Trophoblast cell (in vitro differentiated cells and primary cell): ENCODE data around the gene FSCN2.

Experiments used
- DNase-seq, 2 donors: peaks; one replicate each; pipeline ENCODE4 v3.0.0-alpha.2; 2016
- H2AFZ ChIP-seq: 2 replicates; pipeline ENCODE4 v1.6.1; 2013; ENCODE audit warnings: low read length, moderate library complexity, mild to moderate bottlenecking; ENCODE audit not compliant: insufficient read depth, poor library complexity
- H2AK5ac ChIP-seq: 2 replicates; pipeline ENCODE4 v1.6.1; 2013; ENCODE audit warnings: mild to moderate bottlenecking, low read length
- H2BK120ac ChIP-seq: 2 replicates; pipeline ENCODE4 v1.6.1; 2013; ENCODE audit warnings: low read length, mild to moderate bottlenecking, moderate library complexity; ENCODE audit not compliant: insufficient read depth, poor library complexity
- H2BK12ac ChIP-seq: 2 replicates; pipeline ENCODE4 v1.6.1; 2013; ENCODE audit warnings: mild to moderate bottlenecking, low read length, moderate library complexity
- H2BK5ac ChIP-seq: 2 replicates; pipeline ENCODE4 v1.6.1; 2013; ENCODE audit warnings: low read length, low read depth, moderate library complexity, mild to moderate bottlenecking; ENCODE audit not compliant: poor library complexity
- H3K14ac ChIP-seq: 2 replicates; pipeline ENCODE4 v1.6.1; 2013; ENCODE audit warnings: mild to moderate bottlenecking, low read length
- H3K18ac ChIP-seq: 2 replicates; pipeline ENCODE4 v1.6.1; 2013; ENCODE audit warnings: mild to moderate bottlenecking, low read length
- H3K23ac ChIP-seq: 2 replicates; pipeline ENCODE4 v1.6.1; 2013; ENCODE audit warnings: low read length
- H3K27ac ChIP-seq: 2 replicates; pipeline ENCODE4 v1.5.1; 2013; ENCODE audit warnings: low read depth, mild to moderate bottlenecking, inconsistent platforms, low read length, moderate library complexity
- H3K27me3 ChIP-seq: 2 replicates; pipeline ENCODE4 v1.6.1; 2013; ENCODE audit warnings: inconsistent platforms, mild to moderate bottlenecking, low read length, moderate library complexity; ENCODE audit not compliant: insufficient read depth
- H3K36me3 ChIP-seq, 2 experiments: 1 replicate in 1 of 2; 2 replicates in 1 of 2; pipeline ENCODE4 v1.6.1; 2013; ENCODE audit warnings: low read length in 2 of 2, mild to moderate bottlenecking in 2 of 2, moderate library complexity in 1 of 2; ENCODE audit not compliant: insufficient read depth in 2 of 2, control insufficient read depth in 1 of 2
- H3K4ac ChIP-seq: 2 replicates; pipeline ENCODE4 v1.6.1; 2013; ENCODE audit warnings: low read depth, mild to moderate bottlenecking, low read length, moderate library complexity
- H3K4me1 ChIP-seq, 2 experiments: 1 replicate in 1 of 2; 2 replicates in 1 of 2; pipeline ENCODE4 v1.6.1; 2013; ENCODE audit warnings: low read length in 2 of 2, mild to moderate bottlenecking in 2 of 2, moderate library complexity in 1 of 2; ENCODE audit not compliant: insufficient read depth in 2 of 2, control insufficient read depth in 1 of 2
- H3K4me2 ChIP-seq: 2 replicates; pipeline ENCODE4 v1.6.1; 2013; ENCODE audit warnings: inconsistent platforms, mild to moderate bottlenecking, low read length, moderate library complexity
- H3K4me3 ChIP-seq: 2 replicates; pipeline ENCODE4 v1.5.1; 2013; ENCODE audit warnings: mild to moderate bottlenecking, low read depth, low read length, inconsistent platforms
- H3K79me1 ChIP-seq: one replicate; pipeline ENCODE4 v1.6.1; 2013; ENCODE audit warnings: low read length
- H3K79me2 ChIP-seq: 2 replicates; pipeline ENCODE4 v1.6.1; 2013; ENCODE audit warnings: low read length, mild to moderate bottlenecking; ENCODE audit not compliant: control insufficient read depth, insufficient read depth, poor library complexity
- H3K9ac ChIP-seq: 2 replicates; pipeline ENCODE4 v1.6.1; 2013; ENCODE audit warnings: mild to moderate bottlenecking, low read length
- H3K9me3 ChIP-seq: 2 replicates; pipeline ENCODE4 v1.6.1; 2013; ENCODE audit warnings: low read depth, mild to moderate bottlenecking, control low read depth, inconsistent platforms, low read length; ENCODE audit not compliant: insufficient read depth
- H4K12ac ChIP-seq: 2 replicates; pipeline ENCODE4 v1.6.1; 2013; ENCODE audit warnings: low read depth, mild to moderate bottlenecking, low read length, moderate library complexity
- H4K8ac ChIP-seq: 2 replicates; pipeline ENCODE4 v1.6.1; 2013; ENCODE audit warnings: low read depth, mild to moderate bottlenecking, low read length, moderate library complexity
- H4K91ac ChIP-seq: one replicate; pipeline ENCODE4 v1.6.1; 2013; ENCODE audit warnings: low read depth, mild to moderate bottlenecking, low read length, moderate library complexity
- WGBS: extraction: QIAGEN DNeasy Blood & Tissue Kit; methylation state at CpG from one replicate; pipeline ENCODE4 v1.1.7; 2013; ENCODE audit warnings: missing lambda C conversion rate; ENCODE audit not compliant: insufficient read length, insufficient coverage; ENCODE audit errors: extremely low coverage; 5-methylcytosine and 5-hydroxymethylcytosine counted together

FSCN2 gene

DNA sequence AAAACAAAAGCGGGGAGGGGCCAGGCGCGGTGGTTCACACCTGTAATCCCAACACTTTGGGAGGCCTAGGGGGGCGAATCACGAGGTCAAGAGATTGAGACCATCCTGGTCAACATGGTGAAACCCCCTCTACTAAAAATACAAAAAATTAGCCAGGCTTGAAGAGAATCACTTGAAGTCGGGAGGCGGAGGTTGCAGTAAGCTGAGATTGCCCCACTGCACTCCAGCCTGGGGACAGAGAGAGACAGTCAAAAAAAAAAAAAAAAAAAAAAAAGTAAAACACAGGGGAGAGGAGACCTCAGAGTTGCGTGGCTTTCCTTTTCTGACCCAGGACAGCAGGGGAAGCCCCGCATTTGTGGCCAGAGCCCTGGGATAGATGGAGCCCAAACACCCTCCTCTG lies 35.5 kb upstream of the FSCN2 start:
- Histone ChIP-seq H3K27ac (no peak overlapping the region), H3K79me2 (peaks cover 2% of the 10 kb centered on the region), H4K12ac (no peak overlapping the region), H3K4me3 (no peak overlapping the region), H2AFZ (no peak overlapping the region), H3K4ac (no peak overlapping the region), H4K91ac (no peak overlapping the region), H2BK5ac (no peak overlapping the region), H2AK5ac (no peak overlapping the region), H3K14ac (no peak overlapping the region), H3K27me3 (peaks cover 5% of the 10 kb centered on the region), H3K79me1 (peaks cover 3% of the 10 kb centered on the region), H3K9me3 (no peaks in the 10 kb centered on the region), H3K18ac (no peak overlapping the region), H3K36me3 (no peaks in the 10 kb centered on the region), H3K4me1 (peaks cover 2 to 7% of the 10 kb centered on the region in 2 experiments), H2BK12ac (no peak overlapping the region), H3K23ac (no peak overlapping the region), H3K4me2 (no peak overlapping the region), H3K9ac (no peak overlapping the region), H4K8ac (no peak overlapping the region), H2BK120ac (no peak overlapping the region)
- no peak for DNase-seq
- WGBS = no CpG with 5 or more reads among the region's 9 CpGs

DNA sequence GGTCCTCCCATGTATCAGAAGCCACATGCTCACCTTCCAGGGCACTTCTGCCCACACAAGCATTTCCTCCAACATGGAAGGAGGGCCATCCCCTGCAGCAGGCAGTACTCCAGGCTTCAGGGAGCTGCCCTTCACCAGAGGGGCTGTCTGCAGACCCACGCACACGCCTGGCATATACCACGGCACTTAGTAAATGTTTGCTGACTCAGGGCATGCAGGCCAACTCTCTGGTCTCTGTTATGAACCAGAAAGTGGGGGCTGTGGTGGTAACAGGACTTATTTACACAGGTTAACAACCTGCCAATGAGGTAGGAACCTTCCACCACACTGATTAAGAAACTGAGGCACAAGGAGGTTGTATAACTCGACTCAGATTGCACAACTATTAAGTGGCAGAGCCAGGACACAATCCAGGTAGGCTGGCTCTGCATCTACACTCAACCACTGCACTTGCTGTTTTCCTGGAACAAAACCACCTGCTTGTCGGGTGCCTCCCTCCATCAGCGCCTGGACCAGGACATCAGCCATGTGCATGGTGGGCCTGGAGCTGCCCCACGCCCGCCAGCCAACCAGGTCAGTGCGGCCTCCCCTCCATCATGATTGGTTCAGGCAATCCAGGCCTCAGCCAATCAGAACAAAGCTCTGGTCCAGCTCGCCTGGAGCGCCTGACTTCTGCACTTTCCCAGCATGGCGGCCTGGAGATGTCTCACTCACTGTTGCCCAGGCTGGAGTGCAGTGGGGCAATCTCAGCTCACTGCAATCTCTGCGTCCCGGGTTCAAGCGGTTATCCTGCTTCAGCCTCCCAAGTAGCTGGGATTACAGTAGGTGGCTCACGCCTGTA lies 34.8 kb upstream of the FSCN2 start:
- Histone ChIP-seq H3K27me3 (peaks cover 5% of the 10 kb centered on the region), H3K27ac (no peak overlapping the region), H4K12ac (no peak overlapping the region), H3K79me2 (no peaks in the 10 kb centered on the region), H3K14ac (no peak overlapping the region), H3K36me3 (no peaks in the 10 kb centered on the region), H3K4ac (no peak overlapping the region), H3K4me3 (no peak overlapping the region), H3K18ac (no peak overlapping the region), H2AFZ (no peak overlapping the region), H4K8ac (no peak overlapping the region), H3K9me3 (no peaks in the 10 kb centered on the region), H2AK5ac (no peak overlapping the region), H3K23ac (no peak overlapping the region), H2BK120ac (no peak overlapping the region), H3K4me2 (no peak overlapping the region), H3K9ac (no peak overlapping the region), H4K91ac (no peak overlapping the region), H2BK5ac (no peak overlapping the region), H3K79me1 (no peaks in the 10 kb centered on the region), H2BK12ac (no peak overlapping the region), H3K4me1 (peaks cover 0 to 1% of the 10 kb centered on the region in 2 experiments)
- no peak for DNase-seq
- WGBS = no CpG with 5 or more reads among the region's 16 CpGs

GRCh38 chr17:81494626-81495377 lies 33.4 kb upstream of the FSCN2 start:
- no peak overlapping the region for H3K4ac ChIP-seq
- H3K9ac ChIP-seq = no peak overlapping the region
- H3K4me2 ChIP-seq = no peak overlapping the region
- H2BK12ac ChIP-seq = no peak overlapping the region
- peak in 1 of 2 donors; percentile 36 for DNase-seq
- no peaks in the 10 kb centered on the region for H3K79me2 ChIP-seq
- no peak overlapping the region for H3K27ac ChIP-seq
- H3K9me3 ChIP-seq = no peaks in the 10 kb centered on the region
- no peak overlapping the region for H4K8ac ChIP-seq
- no peak overlapping the region for H3K14ac ChIP-seq
- no peak overlapping the region for H4K91ac ChIP-seq
- H3K18ac ChIP-seq = no peak overlapping the region
- no peak overlapping the region for H2AFZ ChIP-seq
- H3K27me3 ChIP-seq = peaks cover 5% of the 10 kb centered on the region
- no peak overlapping the region for H4K12ac ChIP-seq
- no CpG with 5 or more reads among the region's 8 CpGs for WGBS
- no peak overlapping the region for H3K23ac ChIP-seq
- no peak overlapping the region for H3K4me3 ChIP-seq
- peaks cover 6% of the 10 kb centered on the region for H3K79me1 ChIP-seq
- no peak overlapping the region for H2AK5ac ChIP-seq
- H2BK5ac ChIP-seq = no peak overlapping the region
- no peaks in the 10 kb centered on the region for H3K36me3 ChIP-seq
- H3K4me1 ChIP-seq = peaks cover 6 to 7% of the 10 kb centered on the region in 2 experiments
- no peak overlapping the region for H2BK120ac ChIP-seq

DNA sequence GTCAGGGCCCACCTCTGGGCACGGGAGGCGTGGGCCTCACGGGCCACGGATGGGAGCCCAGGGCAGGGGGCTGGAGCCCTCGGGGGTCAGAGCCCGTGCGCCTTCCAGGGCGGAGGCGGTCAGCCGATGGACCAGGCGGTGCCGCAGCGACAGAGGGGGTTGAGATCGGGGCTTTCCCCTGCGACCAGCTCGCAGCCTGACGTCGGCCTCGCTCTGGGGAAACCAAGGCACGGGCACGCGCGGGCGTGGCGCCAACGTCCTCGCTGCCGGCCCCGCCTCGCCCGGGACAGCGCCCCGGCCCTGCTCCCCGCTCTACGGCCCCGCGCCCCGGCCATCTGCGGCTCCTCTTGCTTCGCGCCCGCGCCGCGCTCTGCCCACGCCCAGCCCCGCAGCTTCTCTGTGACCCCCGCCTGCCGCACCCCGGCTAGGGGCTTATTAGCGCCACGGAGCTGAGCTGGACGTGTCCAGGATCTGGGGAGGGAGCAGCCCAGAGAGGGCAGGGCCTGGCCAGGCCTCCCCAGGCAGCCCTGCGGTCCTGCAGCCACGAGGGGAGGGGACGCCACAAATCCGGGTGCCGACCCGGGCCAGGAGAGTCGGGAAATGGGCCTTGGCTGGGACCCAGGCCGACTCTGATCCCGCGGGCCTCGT lies 29.1 kb upstream of the FSCN2 start:
- peak overlapping the region; percentile 5 for H3K4ac ChIP-seq
- H3K9me3 ChIP-seq = no peaks in the 10 kb centered on the region
- H4K12ac ChIP-seq = peak overlapping the region; percentile 1
- H3K14ac ChIP-seq = peak overlapping the region; percentile 34
- no peak overlapping the region for H2AFZ ChIP-seq
- no peak overlapping the region for H4K8ac ChIP-seq
- H3K4me2 ChIP-seq = no peak overlapping the region
- H2AK5ac ChIP-seq = peak overlapping the region; percentile 66
- H3K27ac ChIP-seq = no peak overlapping the region
- H3K4me3 ChIP-seq = no peak overlapping the region
- peaks cover 7% of the 10 kb centered on the region for H3K79me1 ChIP-seq
- no peak overlapping the region for H3K23ac ChIP-seq
- no peak overlapping the region for H3K9ac ChIP-seq
- H2BK120ac ChIP-seq = peak overlapping the region; percentile 5
- H3K27me3 ChIP-seq = no peaks in the 10 kb centered on the region
- no peaks in the 10 kb centered on the region for H3K36me3 ChIP-seq
- DNase-seq = no peak
- H3K18ac ChIP-seq = no peak overlapping the region
- no peaks in the 10 kb centered on the region for H3K79me2 ChIP-seq
- no peak overlapping the region for H2BK5ac ChIP-seq
- H2BK12ac ChIP-seq = peak overlapping the region; percentile 2
- WGBS = no CpG with 5 or more reads among the region's 64 CpGs
- peaks cover 10 to 11% of the 10 kb centered on the region in 2 experiments for H3K4me1 ChIP-seq
- H4K91ac ChIP-seq = peak overlapping the region; percentile 66
